HG03565 (cell line): ENCODE data around the gene LRIG3.
"Not testable (repeated sequence)": the region's sequence is repeated elsewhere in the genome, so short reads cannot be mapped to it uniquely, and the experiment has no call there.

Experiments used
- ATAC-seq: cut with Tn5 transposase; IDR thresholded peaks from one replicate; pipeline ENCODE4 v1.9.1; 2021; ENCODE audit warnings: mild to moderate bottlenecking, moderate library complexity; ENCODE audit not compliant: unreplicated experiment

LRIG3 gene

GRCh38 chr12:58860056-58860787 lies 60.1 kb downstream of the LRIG3 start:
- ATAC-seq, result no peak

DNA sequence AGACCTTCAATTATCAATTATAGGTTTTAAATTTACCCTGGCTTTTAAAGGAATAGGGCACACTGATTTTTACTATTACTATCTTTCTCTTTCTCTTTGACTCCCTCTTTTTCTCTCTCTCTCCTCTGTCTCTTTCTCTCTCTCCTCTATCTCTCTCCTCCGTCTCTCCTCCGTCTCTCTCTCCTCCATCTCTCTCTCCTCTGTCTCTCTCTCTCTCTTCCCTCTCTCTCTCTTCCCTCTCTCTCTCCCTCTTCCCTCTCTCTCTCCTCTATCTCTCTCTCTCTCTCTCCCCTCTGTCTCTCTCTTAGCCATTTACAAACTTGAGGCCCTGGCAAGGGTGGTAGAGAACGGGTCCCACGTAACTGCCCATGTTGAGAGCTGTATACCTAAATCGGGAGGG lies 62.3 kb downstream of the LRIG3 start:
- ATAC-seq, result no peak

- ATAC-seq, result not testable (repeated sequence)
Measured at GRCh38 chr12:58857206-58857605, 63.1 kb downstream of the LRIG3 start.

DNA sequence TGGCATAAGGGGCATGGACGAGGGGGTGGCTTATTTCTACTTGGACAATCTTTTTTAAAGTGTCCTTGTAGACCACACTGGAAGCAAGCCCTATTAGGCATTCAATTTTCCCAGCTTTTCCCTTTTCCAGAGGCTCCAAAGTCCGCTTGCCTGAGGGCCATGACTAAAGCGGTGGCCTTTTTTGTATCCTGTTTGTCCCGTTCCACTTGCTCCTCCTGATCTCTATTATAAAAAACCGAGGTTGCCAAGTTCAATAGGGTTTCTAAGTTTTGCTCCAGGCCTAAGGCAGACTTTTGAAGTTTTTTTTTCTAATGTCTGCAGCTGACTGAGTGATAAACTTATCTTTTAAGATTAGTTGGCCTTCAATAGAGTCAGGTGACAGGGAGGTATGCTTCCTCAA lies 64.7 kb downstream of the LRIG3 start:
- not testable (repeated sequence) for ATAC-seq

GRCh38 chr12:58850826-58851225 lies 69.5 kb downstream of the LRIG3 start:
- no peak for ATAC-seq

DNA sequence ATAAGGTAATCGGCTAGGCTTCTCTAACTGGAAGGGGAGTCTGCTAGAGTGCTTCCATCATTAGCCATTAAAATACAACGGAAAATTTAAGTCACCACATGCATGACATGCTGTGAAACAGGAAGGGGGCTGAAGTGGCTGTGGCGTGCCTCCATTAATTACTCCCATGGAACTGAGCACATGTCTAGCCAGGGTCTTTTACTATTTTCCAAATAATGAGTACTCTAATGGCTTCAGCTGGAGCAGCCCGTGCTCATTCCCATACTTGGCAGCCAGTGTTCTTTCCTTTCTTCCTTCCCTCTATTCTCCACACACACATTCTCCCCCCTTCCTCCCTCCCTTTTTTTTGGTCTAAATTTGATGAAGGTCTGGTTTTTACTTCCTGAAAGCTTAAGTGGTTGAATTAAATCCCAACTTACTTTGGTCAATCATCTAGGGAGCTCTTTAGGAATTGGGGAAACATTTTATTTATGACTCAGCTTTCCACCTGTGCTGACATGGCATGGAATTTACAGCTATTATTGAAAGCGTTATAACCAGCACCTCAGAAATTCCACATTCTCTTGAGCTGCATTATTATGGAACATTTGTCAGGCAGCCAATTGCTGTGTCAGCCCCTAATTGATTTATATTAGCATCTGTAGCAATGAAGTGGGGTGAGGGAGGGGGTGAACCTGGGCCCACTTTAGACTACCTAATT lies 72.3 kb downstream of the LRIG3 start:
- no peak for ATAC-seq

- no peak for ATAC-seq
Measured at GRCh38 chr12:58844161-58844560, 76.1 kb downstream of the LRIG3 start.

- no peak for ATAC-seq
Measured at GRCh38 chr12:58841058-58841798, 79.1 kb downstream of the LRIG3 start.

DNA sequence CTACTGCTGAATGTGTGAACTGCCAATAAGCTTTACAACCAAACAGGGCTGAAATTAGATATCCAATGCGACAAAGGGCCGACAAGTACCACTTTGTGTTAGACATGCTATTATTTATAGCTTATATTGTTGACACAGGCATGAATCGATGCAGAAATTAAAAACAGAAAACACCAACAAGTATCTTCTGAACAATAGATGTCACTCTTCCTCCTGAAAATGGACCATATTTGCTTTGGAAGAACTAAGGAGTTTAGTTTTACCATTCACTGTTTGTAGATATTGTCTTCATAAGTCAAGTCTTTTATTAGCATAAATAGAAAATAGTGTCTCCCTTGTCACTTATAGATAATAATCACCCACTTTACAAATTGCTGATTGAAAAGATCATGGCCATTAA lies 86.5 kb downstream of the LRIG3 start:
- ATAC-seq, result no peak

- ATAC-seq, result no peak
Measured at GRCh38 chr12:58832920-58833319, 87.4 kb downstream of the LRIG3 start.
